Mesenchymal stem cell (in vitro differentiated cells and primary cell): Measurements from ENCODE around the gene PPP1R26.
"Not testable (repeated sequence)": the region's sequence is repeated elsewhere in the genome, so short reads cannot be mapped to it uniquely, and the experiment has no call there.

ENCODE experiments used
- DNase-seq: peaks from one replicate; pipeline ENCODE4 v3.0.0-alpha.2; 2013
- H2AFZ ChIP-seq: one replicate; pipeline ENCODE4 v1.6.1; 2013; ENCODE audit warnings: low read depth, mild to moderate bottlenecking, control low read depth, inconsistent platforms, low read length, moderate library complexity
- H2AK5ac ChIP-seq: 2 replicates; pipeline ENCODE4 v1.6.1; 2013; ENCODE audit warnings: low read length, moderate library complexity, mild to moderate bottlenecking, inconsistent platforms; ENCODE audit not compliant: severe bottlenecking
- H2BK120ac ChIP-seq: one replicate; pipeline ENCODE4 v1.6.1; 2013; ENCODE audit warnings: low read depth, mild to moderate bottlenecking, inconsistent platforms, low read length, moderate library complexity
- H2BK12ac ChIP-seq, 2 experiments: one replicate each; pipeline ENCODE4 v1.6.1; 2013; ENCODE audit warnings: inconsistent platforms in 2 of 2, low read length in 2 of 2, mild to moderate bottlenecking in 2 of 2, moderate library complexity in 2 of 2, control low read depth in 1 of 2
- H2BK15ac ChIP-seq: one replicate; pipeline ENCODE4 v1.6.1; 2013; ENCODE audit warnings: mild to moderate bottlenecking, low read depth, inconsistent platforms; ENCODE audit not compliant: poor library complexity, severe bottlenecking
- H2BK5ac ChIP-seq: 2 replicates; pipeline ENCODE4 v1.6.1; 2013; ENCODE audit warnings: low read depth, mild to moderate bottlenecking, low read length, control low read depth, inconsistent platforms; ENCODE audit not compliant: poor library complexity, severe bottlenecking
- H3K14ac ChIP-seq, 2 experiments: one replicate each; pipeline ENCODE4 v1.6.1; 2013; ENCODE audit warnings: inconsistent platforms in 2 of 2, low read length in 2 of 2, control low read depth in 1 of 2, mild to moderate bottlenecking in 1 of 2, moderate library complexity in 1 of 2
- H3K18ac ChIP-seq, 2 experiments: one replicate each; pipeline ENCODE4 v1.6.1; 2013; ENCODE audit warnings: inconsistent platforms in 2 of 2, low read length in 2 of 2, control low read depth in 1 of 2, low read depth in 1 of 2, mild to moderate bottlenecking in 1 of 2
- H3K23ac ChIP-seq, 2 experiments: one replicate each; pipeline ENCODE4 v1.6.1; 2013; ENCODE audit warnings: inconsistent platforms in 2 of 2, low read length in 2 of 2, mild to moderate bottlenecking in 2 of 2, moderate library complexity in 2 of 2, control low read depth in 1 of 2
- H3K27ac ChIP-seq: 2 replicates; pipeline ENCODE4 v1.5.1; 2013; ENCODE audit warnings: mild to moderate bottlenecking, moderate library complexity, low read length, control low read depth, inconsistent platforms; ENCODE audit not compliant: poor library complexity, severe bottlenecking
- H3K27me3 ChIP-seq, 2 experiments: 2 replicates each; pipeline versions ENCODE4 v1.6.1 to v1.7.0; 2013; ENCODE audit warnings: low read length in 2 of 2, mild to moderate bottlenecking in 2 of 2, moderate library complexity in 2 of 2, control low read depth in 1 of 2, inconsistent platforms in 1 of 2; ENCODE audit not compliant: control insufficient read depth in 1 of 2, insufficient read depth in 1 of 2
- H3K36me3 ChIP-seq, 2 experiments: 2 replicates each; pipeline versions ENCODE4 v1.6.1 to v1.7.0; 2013; ENCODE audit warnings: low read length in 2 of 2, control low read depth in 1 of 2, inconsistent platforms in 1 of 2, low read depth in 1 of 2, mild to moderate bottlenecking in 1 of 2; ENCODE audit not compliant: insufficient read depth in 2 of 2, control insufficient read depth in 1 of 2
- H3K4ac ChIP-seq, 2 experiments: one replicate each; pipeline ENCODE4 v1.6.1; 2013; ENCODE audit warnings: inconsistent platforms in 2 of 2, low read length in 2 of 2, mild to moderate bottlenecking in 2 of 2, moderate library complexity in 2 of 2, control low read depth in 1 of 2, low read depth in 1 of 2
- H3K4me1 ChIP-seq: 2 replicates; pipeline ENCODE4 v1.6.1; 2013; ENCODE audit warnings: low read depth, low read length, control low read depth; ENCODE audit not compliant: control insufficient read depth, insufficient read depth
- H3K4me2 ChIP-seq: 2 replicates; pipeline ENCODE4 v1.6.1; 2013; ENCODE audit warnings: low read length, mild to moderate bottlenecking, inconsistent platforms; ENCODE audit not compliant: poor library complexity, severe bottlenecking
- H3K4me3 ChIP-seq, 2 experiments: 2 replicates each; pipeline versions ENCODE4 v1.5.1 to v1.7.0; 2013; ENCODE audit warnings: low read length in 2 of 2, mild to moderate bottlenecking in 2 of 2, control low read depth in 1 of 2, low read depth in 1 of 2; ENCODE audit not compliant: insufficient read depth in 1 of 2
- H3K79me1 ChIP-seq: replicated peaks from 2 replicates; pipeline ENCODE4 v1.6.1; 2013; ENCODE audit warnings: mild to moderate bottlenecking, control low read depth, low read length, inconsistent platforms; ENCODE audit not compliant: poor library complexity, severe bottlenecking
- H3K9ac ChIP-seq: 2 replicates; pipeline ENCODE4 v1.7.0; 2013; ENCODE audit warnings: mild to moderate bottlenecking, low read length, moderate library complexity
- H3K9me3 ChIP-seq: 2 replicates; pipeline ENCODE4 v1.7.0; 2013; ENCODE audit warnings: mild to moderate bottlenecking, low read length; ENCODE audit not compliant: control insufficient read depth
- H4K8ac ChIP-seq: one replicate; pipeline ENCODE4 v1.6.1; 2013; ENCODE audit warnings: inconsistent platforms, mild to moderate bottlenecking, low read length, moderate library complexity
- H4K91ac ChIP-seq: one replicate; pipeline ENCODE4 v1.6.1; 2013; ENCODE audit warnings: mild to moderate bottlenecking, low read length, inconsistent platforms
- WGBS: methylation state at CpG from one replicate; pipeline ENCODE4 v1.1.7; 2013; ENCODE audit warnings: mixed read lengths; 5-methylcytosine and 5-hydroxymethylcytosine counted together

PPP1R26 gene

DNA sequence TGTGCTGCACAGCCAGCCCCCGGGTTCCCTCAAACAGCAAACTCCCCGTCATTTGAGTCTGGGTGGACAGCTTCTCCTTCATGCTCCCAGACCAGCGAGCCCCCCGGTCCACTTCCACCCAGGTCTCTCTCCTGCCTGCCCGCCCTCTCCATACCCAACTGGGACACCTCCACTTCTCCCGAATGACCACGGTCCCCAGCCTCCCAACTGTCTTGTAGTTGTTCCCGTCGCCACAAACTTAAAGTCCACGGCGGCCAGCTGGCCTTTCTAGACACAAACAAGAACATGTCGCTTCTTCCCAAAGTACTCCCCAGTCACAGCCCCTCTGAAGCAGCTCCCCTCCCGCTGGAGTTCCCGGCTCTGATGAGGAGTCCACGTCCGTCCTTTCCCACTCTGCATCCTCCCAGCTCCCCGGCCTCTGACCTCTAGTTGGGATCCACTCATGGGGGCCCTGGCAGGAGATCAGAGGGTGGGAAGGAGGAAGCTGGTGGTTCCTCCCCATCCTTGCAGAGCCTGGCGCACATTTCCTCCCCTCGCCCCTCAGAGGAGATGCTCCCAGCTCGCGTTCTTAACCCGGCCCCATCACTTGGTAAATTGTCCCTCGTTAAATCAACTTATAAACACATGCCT, 24.1 kb upstream of the PPP1R26 start:
- no peaks in the 10 kb centered on the region for H3K36me3 ChIP-seq
- no peak for DNase-seq
- no peaks in the 10 kb centered on the region for H3K4me1 ChIP-seq
- peaks cover 10 to 15% of the 10 kb centered on the region in 2 experiments for H3K27me3 ChIP-seq
- no peak overlapping the region for H2BK120ac ChIP-seq
- H3K4me3 ChIP-seq: no peak overlapping the region
- no peak overlapping the region for H2BK15ac ChIP-seq
- no peak overlapping the region for H3K23ac ChIP-seq
- no peak overlapping the region for H3K18ac ChIP-seq
- H3K4ac ChIP-seq: no peak overlapping the region
- H2AFZ ChIP-seq: no peak overlapping the region
- WGBS: 93% methylated on average over 16 of the region's 23 CpGs
- no peak overlapping the region for H2BK5ac ChIP-seq
- peaks cover 8% of the 10 kb centered on the region for H3K9me3 ChIP-seq
- no peak overlapping the region for H3K9ac ChIP-seq
- H3K4me2 ChIP-seq: no peak overlapping the region
- H3K27ac ChIP-seq: no peak overlapping the region
- no peak overlapping the region for H3K14ac ChIP-seq
- H4K8ac ChIP-seq: no peak overlapping the region
- no peaks in the 10 kb centered on the region for H3K79me1 ChIP-seq
- no peak overlapping the region for H2AK5ac ChIP-seq
- H4K91ac ChIP-seq: no peak overlapping the region
- no peak overlapping the region for H2BK12ac ChIP-seq

DNA sequence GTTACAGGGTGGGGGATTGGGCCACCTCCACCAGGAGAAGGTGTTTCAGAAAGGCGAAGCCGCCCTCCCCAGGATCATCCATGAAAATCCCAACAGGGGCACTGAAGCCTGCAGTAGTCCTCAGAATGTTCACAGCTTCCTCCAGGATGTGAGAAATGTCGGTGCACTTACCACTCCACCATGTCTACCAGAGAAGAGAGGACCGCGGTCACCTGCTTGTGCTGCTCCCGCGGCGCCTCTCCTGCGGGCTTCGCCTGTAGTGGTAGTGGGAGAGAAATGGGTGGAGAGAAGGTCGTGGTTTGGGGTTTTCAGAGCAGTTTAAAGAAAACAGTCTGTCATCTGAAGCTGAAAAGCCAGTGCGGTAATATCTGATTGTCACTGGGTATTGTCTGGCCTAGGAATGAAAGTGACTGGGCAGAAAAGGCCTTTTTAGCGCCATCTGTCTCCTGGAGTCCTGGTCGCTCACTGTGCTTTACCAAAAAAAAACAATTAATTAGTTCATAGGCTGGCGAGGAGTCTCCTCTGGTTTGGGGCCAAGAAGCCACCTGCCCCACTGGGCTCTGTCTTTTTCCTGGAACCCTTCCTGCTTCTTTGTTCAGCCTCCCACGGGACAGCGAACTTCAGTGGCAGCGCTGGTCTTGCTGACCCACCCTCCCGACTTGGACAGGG, 23.0 kb upstream of the PPP1R26 start:
- Histone ChIP-seq H2BK120ac (no peak overlapping the region), H3K36me3 (no peaks in the 10 kb centered on the region), H3K4me3 (no peak overlapping the region), H3K9me3 (peaks cover 8% of the 10 kb centered on the region), H4K91ac (no peak overlapping the region), H3K79me1 (no peaks in the 10 kb centered on the region), H3K4ac (no peak overlapping the region), H3K4me2 (no peak overlapping the region), H3K9ac (no peak overlapping the region), H3K14ac (no peak overlapping the region), H4K8ac (no peak overlapping the region), H3K23ac (no peak overlapping the region), H2AK5ac (no peak overlapping the region), H3K27ac (no peak overlapping the region), H3K27me3 (peaks cover 10 to 15% of the 10 kb centered on the region in 2 experiments), H3K18ac (no peak overlapping the region), H2BK15ac (no peak overlapping the region), H2BK12ac (no peak overlapping the region), H2AFZ (no peak overlapping the region), H3K4me1 (no peaks in the 10 kb centered on the region), H2BK5ac (no peak overlapping the region)
- DNase-seq: no peak
- 90% methylated on average over 19 of the region's 19 CpGs for WGBS

- not testable (repeated sequence) for H3K4me1 ChIP-seq, H3K23ac ChIP-seq, H3K4me2 ChIP-seq, H3K27ac ChIP-seq, H2BK120ac ChIP-seq, H4K8ac ChIP-seq, H3K14ac ChIP-seq, H3K36me3 ChIP-seq, H3K9me3 ChIP-seq, H2BK5ac ChIP-seq, H3K18ac ChIP-seq, H2BK15ac ChIP-seq, H2AK5ac ChIP-seq, H4K91ac ChIP-seq, H2BK12ac ChIP-seq, H3K4ac ChIP-seq, DNase-seq, H3K9ac ChIP-seq, H3K4me3 ChIP-seq, H2AFZ ChIP-seq, H3K79me1 ChIP-seq
- WGBS: 100% methylated on average over 3 of the region's 5 CpGs
- H3K27me3 ChIP-seq: peaks cover 10 to 15% of the 10 kb centered on the region in 2 experiments
Observed at GRCh38 chr9:135458478-135458877, 21.1 kb upstream of the PPP1R26 start.

DNA sequence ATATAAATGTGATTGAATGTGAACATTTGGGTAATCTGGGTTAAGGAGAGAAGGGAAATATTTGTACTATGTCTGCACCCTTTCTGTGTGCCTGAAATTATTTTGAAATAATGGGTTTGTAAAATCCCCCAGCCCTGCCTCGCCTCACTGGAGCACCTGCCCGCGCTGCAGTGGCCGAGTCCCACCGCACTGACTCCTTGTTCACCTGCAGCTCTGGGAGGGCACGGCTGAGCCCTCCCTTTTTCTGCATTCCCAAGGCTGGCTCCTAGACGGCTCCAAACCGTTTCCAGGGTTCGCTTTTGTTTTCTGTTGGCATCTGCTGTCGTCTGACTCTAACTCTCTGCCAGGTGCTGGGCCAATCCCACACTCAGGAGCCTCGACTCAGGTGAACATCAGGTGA, 17.6 kb upstream of the PPP1R26 start:
- no peak overlapping the region for H3K14ac ChIP-seq
- H2AK5ac ChIP-seq: no peak overlapping the region
- no peaks in the 10 kb centered on the region for H3K9me3 ChIP-seq
- H3K4me3 ChIP-seq: no peak overlapping the region
- DNase-seq: no peak
- no peaks in the 10 kb centered on the region for H3K27me3 ChIP-seq
- H2AFZ ChIP-seq: no peak overlapping the region
- H3K36me3 ChIP-seq: no peaks in the 10 kb centered on the region
- no peak overlapping the region for H2BK5ac ChIP-seq
- peaks cover 7% of the 10 kb centered on the region for H3K4me1 ChIP-seq
- H4K91ac ChIP-seq: no peak overlapping the region
- H3K9ac ChIP-seq: no peak overlapping the region
- H2BK15ac ChIP-seq: no peak overlapping the region
- H2BK120ac ChIP-seq: no peak overlapping the region
- H2BK12ac ChIP-seq: no peak overlapping the region
- no peak overlapping the region for H3K27ac ChIP-seq
- WGBS: 91% methylated on average over 11 of the region's 11 CpGs
- H3K23ac ChIP-seq: no peak overlapping the region
- no peak overlapping the region for H3K4me2 ChIP-seq
- H4K8ac ChIP-seq: no peak overlapping the region
- H3K18ac ChIP-seq: no peak overlapping the region
- H3K4ac ChIP-seq: no peak overlapping the region
- H3K79me1 ChIP-seq: no peaks in the 10 kb centered on the region
